ENCODE measurements around the gene TCN1. TPM values are rescaled to one million over a fixed set of nuclear protein-coding genes. Genes with fewer than 3 reads are reported as not detected.

Gene TCN1
- total and polyA plus RNA-seq, 2 of the 8 experiments (the other 6 are each of a cell fraction or from before 2014, with no cell fraction given): not detected

DNA sequence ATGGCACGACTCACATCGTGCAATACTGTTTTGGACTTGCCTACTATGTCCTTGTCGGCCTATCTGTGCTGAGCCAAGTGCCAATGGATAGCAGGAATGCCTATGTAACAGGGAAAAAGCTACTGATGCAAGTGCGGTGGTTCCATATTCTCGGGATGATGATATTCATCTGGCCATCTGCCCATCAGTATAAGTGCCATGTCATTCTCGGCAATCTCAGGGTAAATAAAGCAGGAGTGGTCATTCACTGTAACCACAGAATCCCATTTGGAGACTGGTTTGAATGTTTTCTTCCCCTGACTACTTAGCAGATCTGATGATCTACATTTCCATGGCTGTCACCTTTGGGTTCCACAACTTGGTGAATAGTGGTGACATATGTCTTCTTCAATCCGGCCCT is 32.4 kb upstream of the TCN1 start:
- ChIA-PET CTCF (ENCODE audit: partially characterized antibody) (no interaction called here), POLR2A (ENCODE audit: partially characterized antibody) (no interaction called here)
- H2AFZ ChIP-seq (ENCODE audit: low read length): no peak overlapping the region
- H3K79me1 ChIP-seq (ENCODE audit: low read depth, low read length): no peaks in the 10 kb centered on the region
- no peaks in the 10 kb centered on the region for H3K9me3 ChIP-seq (ENCODE audit: insufficient read depth in 2 of 2, low read depth in 1 of 2, low read length in 1 of 2)
- no peaks in the 10 kb centered on the region for H3K4me1 ChIP-seq (replicated peaks in 1 of 4; ENCODE audit: control insufficient read depth in 3 of 4, insufficient read depth in 4 of 4, low read length in 3 of 4)
- no peak overlapping the region for H3K4me3 ChIP-seq (ENCODE audit: extremely low read depth in 1 of 4, insufficient read depth in 2 of 4, low read depth in 3 of 4, low read length in 4 of 4)
- no peaks in the 10 kb centered on the region for H3K27me3 ChIP-seq (replicated peaks in 1 of 4; ENCODE audit: control insufficient read depth in 3 of 4, extremely low read depth in 1 of 4, insufficient read depth in 3 of 4, low read length in 3 of 4)
- H2BK120ac ChIP-seq (replicated peaks; ENCODE audit: low read depth, low read length): no peak overlapping the region
- DNase-seq (ENCODE audit: low read depth in 1 of 2, low spot score in 2 of 2) (no peak), FAIRE-seq (no peak)
- no peak overlapping the region for H3K4ac ChIP-seq (replicated peaks; ENCODE audit: insufficient read length, low read depth, low read length)
- no peak overlapping the region for H2BK5ac ChIP-seq (ENCODE audit: low read depth, low read length)
- no peak overlapping the region for H4K8ac ChIP-seq (ENCODE audit: extremely low read depth, insufficient read depth, low read length)
- H4K5ac ChIP-seq (ENCODE audit: insufficient read length, low read depth, low read length): no peak overlapping the region
- no peak overlapping the region for H3K18ac ChIP-seq (ENCODE audit: extremely low read depth, low read length)
- no peak overlapping the region for H3K9ac ChIP-seq (replicated peaks in 1 of 4; ENCODE audit: extremely low read depth in 1 of 4, low read depth in 3 of 4, low read length in 3 of 4)
- H3K23me2 ChIP-seq (ENCODE audit: low read depth, low read length): no peaks in the 10 kb centered on the region
- no peak overlapping the region for H2AK5ac ChIP-seq (ENCODE audit: low read depth, low read length)
- H3K36me3 ChIP-seq (ENCODE audit: control insufficient read depth in 2 of 4, insufficient read depth in 4 of 4, low read length in 3 of 4): no peaks in the 10 kb centered on the region
- H3K14ac ChIP-seq (ENCODE audit: insufficient read length): no peak overlapping the region
- no peak overlapping the region for H3K4me2 ChIP-seq (ENCODE audit: insufficient read depth in 1 of 2, low read depth in 2 of 2, low read length in 2 of 2)
- H3K27ac ChIP-seq (ENCODE audit: low read depth, low read length): no peak overlapping the region
- no peak overlapping the region for H3K56ac ChIP-seq (replicated peaks; ENCODE audit: insufficient read length, low read depth, low read length)
- no peak overlapping the region for H4K91ac ChIP-seq (replicated peaks; ENCODE audit: insufficient read length, low read length)
- no peaks in the 10 kb centered on the region for H4K20me1 ChIP-seq (replicated peaks in 1 of 2; ENCODE audit: control insufficient read depth in 1 of 2, insufficient read depth in 2 of 2, low read length in 2 of 2)
- WGBS, 2 experiments (ENCODE audit: extremely low coverage in 1 of 2, insufficient coverage in 1 of 2, insufficient read length in 1 of 2, insufficient replicate concordance in 2 of 2, low coverage in 1 of 2, low lambda C conversion rate in 2 of 2, missing lambda C conversion rate in 1 of 2): 89% methylated on average over 7 of the region's 7 CpGs; no CpG with 5 or more reads in 1 of the 2 experiments
- TF ChIP-seq JUND (IDR thresholded peaks at IDR 0.05; ENCODE audit: low read length): no peak
- no peak for TF ChIP-seq RXRA (IDR thresholded peaks at IDR 0.05; ENCODE audit: insufficient read depth, low read depth, low read length)
- no peak for TF ChIP-seq EGR1 (IDR thresholded peaks at IDR 0.05; ENCODE audit: borderline replicate concordance, low read depth, low read length)
- TF ChIP-seq, protein P1, sequence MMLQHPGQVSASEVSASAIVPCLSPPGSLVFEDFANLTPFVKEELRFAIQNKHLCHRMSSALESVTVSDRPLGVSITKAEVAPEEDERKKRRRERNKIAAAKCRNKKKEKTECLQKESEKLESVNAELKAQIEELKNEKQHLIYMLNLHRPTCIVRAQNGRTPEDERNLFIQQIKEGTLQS (IDR thresholded peaks at IDR 0.05; ENCODE audit: insufficient read depth, low read depth, low read length): no peak
- H2BK20ac ChIP-seq (ENCODE audit: low read length): no peak overlapping the region
- no peak overlapping the region for H2BK15ac ChIP-seq (ENCODE audit: low read length)
- no peaks in the 10 kb centered on the region for H3K79me2 ChIP-seq (ENCODE audit: control insufficient read depth in 1 of 2, insufficient read depth in 2 of 2, low read length in 2 of 2)
- no peak overlapping the region for H2BK12ac ChIP-seq (ENCODE audit: low read depth, low read length)
- no peak overlapping the region for H3K23ac ChIP-seq (ENCODE audit: insufficient read length)

All from H1 (cell line).